IgD-negative memory B cell (primary cell): ENCODE results near the gene ATXN3. TPM values are rescaled to one million over a fixed set of nuclear protein-coding genes. Genes with fewer than 3 reads are reported as not detected.

Experiments
- polyA plus RNA-seq: library from polyadenylated mRNA; unstranded; fragments of 300-500 nt; fragmentation: Illumina TruSeq; gene quantifications from one replicate; pipeline ENCODE4 v1.2.3, GENCODE V29; 2021

Gene ATXN3
- polyA plus RNA-seq, 1 donor from 2014 or later: 22.7 TPM

Other genes with a start within 250 kb of the ATXN3 start
- gene TC2N, start 239.0 kb downstream of the ATXN3 start, polyA plus RNA-seq: 8.9 TPM
- 4.2 TPM for gene FBLN5, start 158.9 kb downstream of the ATXN3 start, polyA plus RNA-seq
- 74.3 TPM for gene TRIP11, start 66.5 kb downstream of the ATXN3 start, polyA plus RNA-seq
- gene NDUFB1, start 15.1 kb upstream of the ATXN3 start, polyA plus RNA-seq: 279 TPM
- 27.7 TPM for gene CPSF2, start 15.4 kb upstream of the ATXN3 start, polyA plus RNA-seq
- gene SLC24A4, start 216.6 kb upstream of the ATXN3 start, polyA plus RNA-seq: not detected